ENCODE measurements around the gene KHDC1. TPM values are rescaled to one million over a fixed set of nuclear protein-coding genes. Genes with fewer than 3 reads are reported as not detected.

The KHDC1 gene
- total and polyA plus RNA-seq, 2 of the 4 experiments (the other 2 are of a cell fraction), result 1.6 to 5.5 TPM

GRCh38 chr6:73227606-73228255, 35.3 kb downstream of the KHDC1 start:
- Histone ChIP-seq H3K9me1 (ENCODE audit: insufficient read depth, low read length) (no peaks in the 10 kb centered on the region), H3K56ac (ENCODE audit: extremely low read depth, insufficient read depth, low read length) (no peak overlapping the region), H2AK5ac (ENCODE audit: low read depth, low read length) (no peak overlapping the region; the same call in 1 of the 2 replicates), H3K23ac (ENCODE audit: low read depth, low read length) (no peak overlapping the region), H2BK5ac (ENCODE audit: low read depth, low read length, poor library complexity, severe bottlenecking) (no peak overlapping the region), H3K4me3 (ENCODE audit: insufficient read depth, low read depth, low read length) (no peak overlapping the region), H2BK20ac (ENCODE audit: low read depth, low read length) (no peak overlapping the region), H2BK15ac (ENCODE audit: low read depth, low read length) (no peak overlapping the region), H3K18ac (ENCODE audit: low read depth, low read length) (no peak overlapping the region), H4K8ac (ENCODE audit: low read depth in 2 of 2, low read length in 2 of 2) (no peak overlapping the region), H2AFZ (replicated peaks; ENCODE audit: low read length, poor library complexity) (no peak overlapping the region), H3K9ac (ENCODE audit: low read depth, low read length) (no peak overlapping the region), H3K14ac (replicated peaks; ENCODE audit: low read depth, low read length) (no peak overlapping the region), H3K79me1 (ENCODE audit: low read depth in 1 of 2, low read length in 2 of 2) (no peaks in the 10 kb centered on the region), H3K27ac (ENCODE audit: insufficient read depth, low read length) (no peak overlapping the region), H2BK120ac (ENCODE audit: low read depth, low read length) (no peak overlapping the region), H3K36me3 (ENCODE audit: control insufficient read depth, insufficient read depth, low read length) (no peaks in the 10 kb centered on the region), H3K9me3 (ENCODE audit: control insufficient read depth, insufficient read depth, low read length) (no peaks in the 10 kb centered on the region), H4K91ac (ENCODE audit: insufficient read depth, low read depth, low read length) (no peak overlapping the region), H2AK9ac (replicated peaks; ENCODE audit: low read depth, low read length, poor library complexity) (no peak overlapping the region), H3K4ac (ENCODE audit: low read depth, low read length) (no peak overlapping the region), H3K4me2 (ENCODE audit: low read depth, low read length) (no peak overlapping the region), H4K5ac (ENCODE audit: low read depth, low read length) (no peak overlapping the region), H4K20me1 (ENCODE audit: insufficient read depth, low read length) (no peaks in the 10 kb centered on the region), H3K4me1 (ENCODE audit: control insufficient read depth, insufficient read depth, low read length) (no peaks in the 10 kb centered on the region), H3K27me3 (ENCODE audit: control insufficient read depth, insufficient read depth, low read length) (no peaks in the 10 kb centered on the region)
- ChIA-PET POLR2A (ENCODE audit: unreplicated experiment) (no interaction called here), CTCF (interaction anchor here (1.1 kb wide), 1 partner anchor 99 kb away, joined by 3 read pairs; no protein-coding TSS in a partner anchor)
- TF ChIP-seq CEBPB (IDR thresholded peaks at IDR 0.05; ENCODE audit: low read depth, low read length) (no peak), CTCF (conservative IDR thresholded peaks at IDR 0.05; ENCODE audit: low read depth, low read length) (no peak), BHLHE40 (IDR thresholded peaks at IDR 0.05; ENCODE audit: low read depth, low read length) (no peak), SMC3 (IDR thresholded peaks at IDR 0.05; ENCODE audit: low read depth, low read length) (no peak), RFX5 (IDR thresholded peaks at IDR 0.05; ENCODE audit: low read depth, low read length) (no peak), NFE2L2 (IDR thresholded peaks at IDR 0.05; ENCODE audit: low read depth, low read length) (no peak), USF2 (IDR thresholded peaks at IDR 0.05; ENCODE audit: low read depth, low read length) (no peak)
- dilution Hi-C loops (cut with HindIII; ENCODE audit: low sequenced_read_pairs, unreplicated experiment), result no loop called here
- in situ Hi-C loops (cut with MboI; ENCODE audit: low sequenced_read_pairs), result no loop called here
- ATAC-seq (ENCODE audit: low read depth) (no peak), DNase-seq (no peak)
- BruUV-seq (replicated peaks), result no TSS peak
- WGBS, 2 experiments (ENCODE audit: extremely low coverage in 2 of 2, insufficient read length in 1 of 2), result no CpG with 5 or more reads among the region's 3 CpGs
- intact Hi-C loops (cut with micrococcal nuclease), result no loop called here
